Heart right ventricle (tissue), 16 donors: ENCODE results near the gene MICALL2. TPM values are rescaled to one million over a fixed set of nuclear protein-coding genes. Genes with fewer than 3 reads are reported as not detected.
A peak's percentile ranks its signal among the peaks of the same experiment; 100 is the strongest.

Source experiments
- ATAC-seq, 8 donors: fragments of 200-7000 bp; cut with Tn5 transposase; one replicate each; pipeline ENCODE4 v1.9.1; 2020; ENCODE audit warnings: mild to moderate bottlenecking in 8 of 8, moderate library complexity in 8 of 8, moderate number of reproducible peaks in 1 of 8
- DNase-seq, 2 donors: peaks; one replicate each; pipeline ENCODE4 v3.0.0-alpha.2; 2020
- H3K27ac ChIP-seq, 10 donors: fragments of 200-600 bp; sonication (generic) in 2 of 10; one replicate each; pipeline versions ENCODE4 v1.5.0 to v1.8.0; 2020 to 2022; ENCODE audit warnings: mild to moderate bottlenecking in 3 of 10
- H3K27me3 ChIP-seq, 7 donors: fragments of 200-600 bp; one replicate each; pipeline ENCODE4 v1.8.0; 2021 to 2022; ENCODE audit warnings: mild to moderate bottlenecking in 2 of 7
- H3K36me3 ChIP-seq, 9 donors: fragments of 200-600 bp; sonication (generic) in 1 of 9; one replicate each; pipeline versions ENCODE4 v1.5.0 to v1.8.0; 2020 to 2022; ENCODE audit warnings: mild to moderate bottlenecking in 2 of 9
- H3K4me1 ChIP-seq, 9 donors: fragments of 200-600 bp; sonication (generic) in 1 of 9; one replicate each; pipeline versions ENCODE4 v1.5.0 to v1.8.0; 2020 to 2022; ENCODE audit warnings: mild to moderate bottlenecking in 4 of 9
- H3K4me3 ChIP-seq, 10 donors: fragments of 200-600 bp; sonication (generic) in 2 of 10; one replicate each; pipeline versions ENCODE4 v1.5.0 to v1.8.0; 2020 to 2022; ENCODE audit warnings: mild to moderate bottlenecking in 7 of 10, moderate library complexity in 2 of 10
- H3K9me3 ChIP-seq, 11 donors: fragments of 200-600 bp in 10 of 11; sonication (generic) in 2 of 11; one replicate each; pipeline versions ENCODE4 v1.5.0 to v1.8.0; 2013 to 2022; ENCODE audit warnings: mild to moderate bottlenecking in 2 of 11, control low read depth in 1 of 11, moderate library complexity in 1 of 11
- CTCF ChIP-seq, 9 donors: fragments of 200-600 bp; sonication (generic) in 2 of 9; IDR thresholded peaks; one replicate each; pipeline versions ENCODE4 v1.5.0 to v1.8.0; 2021 to 2022; ENCODE audit warnings: antibody characterized with exemption in 9 of 9, mild to moderate bottlenecking in 5 of 9, moderate library complexity in 1 of 9
- WGBS, 2 donors: extraction: QIAGEN DNeasy Blood & Tissue Kit; methylation state at CpG; one replicate each; pipeline ENCODE4 v1.1.7; 2013; ENCODE audit warnings: inconsistent platforms in 1 of 2; 5-methylcytosine and 5-hydroxymethylcytosine counted together
- intact Hi-C, 10 donors: fragments of 100-400 bp; cut with DNase I; formaldehyde crosslinking; loops; one replicate each; pipeline versions ENCODE4 v1.11.1 to v1.14.2; 2022
- polyA plus RNA-seq, 2 donors: library from polyadenylated mRNA; stranded (reverse); fragments of 200-250 nt; gene quantifications; one replicate each; pipeline ENCODE4 v1.2.3, GENCODE V29; 2013
- total RNA-seq, 10 donors: library from RNA; stranded (reverse); fragmentation: NEBNext Ultra II Directional in 3 of 10; extraction: Animal tissue kit (Norgen Biotek cat#: 25700) in 3 of 10; gene quantifications; one replicate each; pipeline versions ENCODE4 v1.2.1 to v1.2.4, GENCODE V29; 2021 to 2023
- donor health status: Arrhythmogenic right ventricular cardiomyopathy.
- donor health status: ischemic (EF 13 %, LVEDD 7.1; RV severe dilation, severe dysfunction).
- donor health status: healthy with polysubstance abuse.
- donor health status: DM: no; HTN: yes; CAD: no.
- donor health status: DM: no; HTN: no; CAD: no.
- donor health status: ischemic (EF 25% LVEDD 6.9; RV normal size, moderate dysfunction).
- donor health status: ischemic (EF 25% LVEDD 5.7; RV mildly dilated, moderate dysfunction).
- donor health status: healthy.
- donor health status: DM: yes; HTN: yes; CAD: no.
- donor health status: Ischemic cardiomyopathy.
- donor health status: ischemic (EF 35%, LVEDD 5.7; RV mildly dilated, moderate dysfunction).
- donor health status: nonischemic (EF 11% LVEDD 7.7; RV severe dilation, severe dysfunction).
- donor health status: DM: yes; HTN: yes; CAD: no.
- donor health status: PGD.
- donor health status: ischemic (EF 29% LVEDD 5.4; RV normal size, mild dysfunction).
- donor health status: nonischemic (EF 23%, LVEDD 6.1; RV moderate dilation, normal function).

Gene MICALL2
- total and polyA plus RNA-seq, 12 donors = 4.6 to 38.3 (median 8.7) TPM

GRCh38 chr7:1457949-1458682, 1.2 kb downstream of the MICALL2 start:
- Histone ChIP-seq H3K4me1 (peaks cover 28 to 84% (median 73%) of the 10 kb centered on the region in 9 donors), H3K36me3 (no peaks in the 10 kb centered on the region), H3K27me3 (no peaks in the 10 kb centered on the region), H3K27ac (peak overlapping the region in 9 of 10 donors; percentile 70 to 92 (median 84)), H3K9me3 (no peaks in the 10 kb centered on the region), H3K4me3 (peak overlapping the region; percentile 68 to 95 (median 82))
- intact Hi-C loops = no loop called here
- no peak for TF ChIP-seq CTCF (IDR thresholded peaks at IDR 0.05)
- 53 to 60% methylated on average over 23 of the region's 23 CpGs for WGBS, 2 donors
- no peak for ATAC-seq
- no peak for DNase-seq

DNA sequence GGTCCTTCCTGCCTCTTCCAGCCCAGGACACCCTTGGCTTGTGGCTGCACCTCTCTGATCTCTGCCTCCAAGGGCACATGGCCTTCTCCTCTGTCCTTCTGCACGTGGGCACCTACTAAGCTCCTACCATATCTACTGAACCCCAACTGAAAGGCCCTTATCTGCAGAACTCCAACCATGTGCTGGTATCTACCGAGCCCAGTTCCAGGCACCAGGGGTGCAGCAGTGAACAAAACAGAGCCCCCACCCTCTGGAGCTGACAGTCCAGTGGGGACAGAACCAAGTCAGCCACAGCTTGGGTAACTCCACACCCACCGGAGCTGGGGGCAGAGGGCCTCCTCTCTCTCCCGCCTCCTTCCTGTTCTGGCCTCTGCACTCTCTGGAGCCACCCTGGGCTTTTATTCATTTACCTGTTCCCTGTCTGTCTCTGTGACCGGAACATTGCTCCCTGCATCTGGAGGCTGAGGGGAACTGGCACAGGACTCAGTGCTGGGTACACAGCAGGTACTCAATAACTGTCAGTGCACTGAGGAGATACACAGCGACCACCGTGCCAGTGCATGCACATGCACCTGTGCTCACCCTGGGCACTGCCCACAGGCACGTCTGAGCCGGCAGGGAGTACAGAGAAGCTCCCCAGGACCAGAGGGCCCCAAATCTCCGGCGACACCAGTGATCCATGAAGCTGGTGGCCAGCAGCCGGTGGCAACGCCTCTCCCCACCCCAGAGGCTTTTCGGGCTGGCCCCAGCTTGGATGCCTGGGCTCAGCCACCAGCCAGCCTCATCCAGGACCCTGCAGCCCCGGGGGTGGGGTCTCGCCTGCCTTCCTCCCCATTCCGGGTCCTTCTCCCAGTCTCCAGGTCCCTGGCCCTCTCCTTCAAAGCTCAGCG, 2.0 kb downstream of the MICALL2 start:
- no peaks in the 10 kb centered on the region for H3K9me3 ChIP-seq

DNA sequence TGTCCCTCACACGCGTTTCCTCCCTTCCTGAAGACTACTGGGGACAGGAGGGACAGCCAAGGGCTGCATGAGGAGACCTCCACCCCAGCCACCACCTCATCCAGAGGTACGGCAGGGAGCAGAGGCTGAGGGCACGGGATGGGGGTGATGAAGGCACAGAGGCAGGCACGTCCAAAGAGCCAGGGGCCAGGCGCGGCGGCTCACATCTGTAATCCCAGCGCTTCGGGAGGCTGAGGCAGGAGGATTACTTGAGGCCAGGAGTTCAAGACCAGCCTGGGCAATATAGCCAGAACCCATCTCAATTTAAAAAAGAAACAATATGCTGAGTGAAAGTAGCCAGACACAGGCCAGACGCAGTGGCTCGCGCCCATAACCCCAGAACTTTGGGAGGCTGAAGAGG, 3.3 kb downstream of the MICALL2 start:
- intact Hi-C loops = no loop called here
- H3K27ac ChIP-seq = peak overlapping the region in 8 of 10 donors; percentile 36 to 87 (median 76)
- no peaks in the 10 kb centered on the region for H3K36me3 ChIP-seq
- 85 to 88% methylated on average over 13 of the region's 13 CpGs for WGBS, 2 donors
- DNase-seq (no peak), ATAC-seq (no peak)
- H3K9me3 ChIP-seq = no peaks in the 10 kb centered on the region
- no peaks in the 10 kb centered on the region for H3K27me3 ChIP-seq
- H3K4me3 ChIP-seq = peak overlapping the region in 3 of 10 donors; percentile 42 to 47 (median 47)
- TF ChIP-seq CTCF (IDR thresholded peaks at IDR 0.05) = no peak
- peaks cover 21 to 73% (median 57%) of the 10 kb centered on the region in 9 donors for H3K4me1 ChIP-seq

More for the DNA sequence above, 2.0 kb downstream of the MICALL2 start:
- 84 to 89% methylated on average over 18 of the region's 18 CpGs for WGBS, 2 donors
- no peak for ATAC-seq
- Histone ChIP-seq H3K4me3 (peak overlapping the region in 8 of 10 donors; percentile 68 to 95 (median 85)), H3K36me3 (no peaks in the 10 kb centered on the region), H3K4me1 (peaks cover 28 to 86% (median 69%) of the 10 kb centered on the region in 9 donors), H3K27me3 (no peaks in the 10 kb centered on the region), H3K27ac (peak overlapping the region in 1 of 10 donors; percentile 92)
- intact Hi-C loops = no loop called here
- no peak for DNase-seq
- no peak for TF ChIP-seq CTCF (IDR thresholded peaks at IDR 0.05)

GRCh38 chr7:1455241-1455939, 3.9 kb downstream of the MICALL2 start:
- peaks cover 17 to 67% (median 51%) of the 10 kb centered on the region in 9 donors for H3K4me1 ChIP-seq
- WGBS, 2 donors = 73 to 79% methylated on average over 23 to 26 of the region's 26 CpGs
- intact Hi-C loops = no loop called here
- H3K27me3 ChIP-seq = no peaks in the 10 kb centered on the region
- H3K27ac ChIP-seq = peak overlapping the region; percentile 36 to 87 (median 72)
- TF ChIP-seq CTCF (IDR thresholded peaks at IDR 0.05) = no peak
- ATAC-seq (peak in 1 of 8 donors; percentile 1), DNase-seq (no peak)
- H3K4me3 ChIP-seq = peak overlapping the region in 9 of 10 donors; percentile 4 to 47 (median 26)
- H3K9me3 ChIP-seq = no peaks in the 10 kb centered on the region
- H3K36me3 ChIP-seq = peaks cover 0 to 3% (median 0%) of the 10 kb centered on the region in 9 donors
